ENCODE measurements around the gene TEX35.
A peak's percentile ranks its signal among the peaks of the same experiment; 100 is the strongest.

The TEX35 gene

DNA sequence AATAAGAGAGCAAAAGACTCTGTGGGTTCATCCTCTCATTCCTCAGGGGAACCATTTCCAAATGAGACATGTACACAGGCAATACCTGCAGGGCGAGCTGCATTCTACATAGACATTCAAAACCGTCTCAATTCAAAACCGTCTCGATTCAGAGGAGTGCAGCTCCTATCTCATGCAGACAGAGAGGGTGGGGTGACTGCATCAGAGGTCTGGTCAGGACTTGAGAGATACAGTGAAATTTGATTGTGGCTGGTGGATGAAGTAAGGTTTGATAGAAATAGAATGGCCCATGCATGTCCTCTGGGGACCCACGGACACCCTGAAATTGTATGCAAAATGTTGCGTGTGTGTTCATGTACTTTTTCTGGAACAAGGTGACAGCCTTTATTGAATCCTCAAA is 27.3 kb downstream of the TEX35 start:
- H3K9ac ChIP-seq (ENCODE audit: low read length) = peak overlapping the region; percentile 28
- DNase-seq = no peak
- H2AK5ac ChIP-seq (ENCODE audit: low read length, severe bottlenecking) = no peak overlapping the region
- H3K36me3 ChIP-seq (ENCODE audit: control insufficient read depth in 1 of 2, insufficient read depth in 2 of 2, low read depth in 1 of 2, low read length in 2 of 2) = peaks cover under 1 to 5% of the 10 kb centered on the region in 2 experiments
- no peak overlapping the region for H4K91ac ChIP-seq (ENCODE audit: low read length)
- no peak overlapping the region for H2AFZ ChIP-seq (ENCODE audit: low read depth, low read length)
- H3K4me3 ChIP-seq (ENCODE audit: insufficient read depth in 1 of 2, low read depth in 1 of 2, low read length in 2 of 2) = no peak overlapping the region
- H3K4me2 ChIP-seq (ENCODE audit: low read length, poor library complexity, severe bottlenecking) = no peak overlapping the region
- H3K23ac ChIP-seq (ENCODE audit: low read length in 2 of 2) = no peak overlapping the region
- no peak overlapping the region for H2BK5ac ChIP-seq (ENCODE audit: low read depth, low read length, poor library complexity, severe bottlenecking)
- peak overlapping the region; percentile 44 to 75 for H2BK12ac ChIP-seq (ENCODE audit: low read length in 2 of 2)
- H3K79me1 ChIP-seq (replicated peaks; ENCODE audit: low read length, poor library complexity, severe bottlenecking) = peaks cover 4% of the 10 kb centered on the region
- 83% methylated on average over 6 of the region's 6 CpGs for WGBS
- H3K9me3 ChIP-seq (ENCODE audit: control insufficient read depth, low read length) = no peaks in the 10 kb centered on the region
- no peak overlapping the region for H2BK120ac ChIP-seq (ENCODE audit: low read depth, low read length)
- H3K27me3 ChIP-seq (ENCODE audit: control insufficient read depth in 1 of 2, insufficient read depth in 1 of 2, low read length in 2 of 2) = no peaks in the 10 kb centered on the region
- no peak overlapping the region for H3K18ac ChIP-seq (ENCODE audit: low read depth in 1 of 2, low read length in 2 of 2)
- H3K14ac ChIP-seq (ENCODE audit: low read length in 2 of 2) = peak overlapping the region in 1 of 2 experiments; percentile 37
- peaks cover 44% of the 10 kb centered on the region for H3K4me1 ChIP-seq (ENCODE audit: control insufficient read depth, insufficient read depth, low read depth, low read length)
- no peak overlapping the region for H4K8ac ChIP-seq (ENCODE audit: low read length)
- peak overlapping the region; percentile 29 for H2BK15ac ChIP-seq (ENCODE audit: low read depth, poor library complexity, severe bottlenecking)
- H3K27ac ChIP-seq (ENCODE audit: low read length, poor library complexity, severe bottlenecking) = no peak overlapping the region
- no peak overlapping the region for H3K4ac ChIP-seq (ENCODE audit: low read depth in 1 of 2, low read length in 2 of 2)

DNA sequence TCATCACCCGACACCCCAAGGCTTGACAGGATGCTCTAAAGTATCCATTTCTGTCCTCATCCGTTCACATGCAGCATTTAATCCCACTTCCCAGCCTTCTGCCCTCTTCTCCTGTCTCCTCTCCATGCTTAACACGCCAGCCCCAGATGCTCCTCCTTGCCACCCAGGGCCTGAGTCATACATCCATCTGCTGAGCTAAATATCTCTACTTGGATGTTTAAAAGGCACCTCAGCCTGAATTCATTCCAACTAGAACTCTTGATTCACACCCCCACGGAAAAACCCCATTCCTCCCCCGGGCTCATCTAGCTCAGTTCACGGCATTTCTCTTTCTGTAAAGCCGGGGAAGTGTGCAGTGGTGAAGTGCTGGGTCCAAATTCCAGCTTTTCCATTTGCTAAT is 27.7 kb downstream of the TEX35 start:
- Histone ChIP-seq H2AFZ (ENCODE audit: low read depth, low read length) (no peak overlapping the region), H3K18ac (ENCODE audit: low read depth in 1 of 2, low read length in 2 of 2) (no peak overlapping the region), H2BK12ac (ENCODE audit: low read length in 2 of 2) (no peak overlapping the region), H3K9me3 (ENCODE audit: control insufficient read depth, low read length) (no peaks in the 10 kb centered on the region), H3K27me3 (ENCODE audit: control insufficient read depth in 1 of 2, insufficient read depth in 1 of 2, low read length in 2 of 2) (no peaks in the 10 kb centered on the region), H3K79me1 (replicated peaks; ENCODE audit: low read length, poor library complexity, severe bottlenecking) (peaks cover 8% of the 10 kb centered on the region), H3K27ac (ENCODE audit: low read length, poor library complexity, severe bottlenecking) (no peak overlapping the region), H3K4me1 (ENCODE audit: control insufficient read depth, insufficient read depth, low read depth, low read length) (peaks cover 44% of the 10 kb centered on the region), H2BK120ac (ENCODE audit: low read depth, low read length) (no peak overlapping the region), H2AK5ac (ENCODE audit: low read length, severe bottlenecking) (no peak overlapping the region), H3K4me3 (ENCODE audit: insufficient read depth in 1 of 2, low read depth in 1 of 2, low read length in 2 of 2) (peak overlapping the region in 1 of 2 experiments; percentile 41), H2BK15ac (ENCODE audit: low read depth, poor library complexity, severe bottlenecking) (no peak overlapping the region), H3K23ac (ENCODE audit: low read length in 2 of 2) (no peak overlapping the region), H3K4ac (ENCODE audit: low read depth in 1 of 2, low read length in 2 of 2) (no peak overlapping the region), H3K36me3 (ENCODE audit: control insufficient read depth in 1 of 2, insufficient read depth in 2 of 2, low read depth in 1 of 2, low read length in 2 of 2) (peaks cover 5 to 9% of the 10 kb centered on the region in 2 experiments), H4K8ac (ENCODE audit: low read length) (no peak overlapping the region), H3K9ac (ENCODE audit: low read length) (peak overlapping the region; percentile 48), H4K91ac (ENCODE audit: low read length) (no peak overlapping the region), H3K14ac (ENCODE audit: low read length in 2 of 2) (no peak overlapping the region), H3K4me2 (ENCODE audit: low read length, poor library complexity, severe bottlenecking) (no peak overlapping the region), H2BK5ac (ENCODE audit: low read depth, low read length, poor library complexity, severe bottlenecking) (no peak overlapping the region)
- peak; percentile 85 for DNase-seq
- WGBS = 44% methylated on average over 6 of the region's 7 CpGs

DNA sequence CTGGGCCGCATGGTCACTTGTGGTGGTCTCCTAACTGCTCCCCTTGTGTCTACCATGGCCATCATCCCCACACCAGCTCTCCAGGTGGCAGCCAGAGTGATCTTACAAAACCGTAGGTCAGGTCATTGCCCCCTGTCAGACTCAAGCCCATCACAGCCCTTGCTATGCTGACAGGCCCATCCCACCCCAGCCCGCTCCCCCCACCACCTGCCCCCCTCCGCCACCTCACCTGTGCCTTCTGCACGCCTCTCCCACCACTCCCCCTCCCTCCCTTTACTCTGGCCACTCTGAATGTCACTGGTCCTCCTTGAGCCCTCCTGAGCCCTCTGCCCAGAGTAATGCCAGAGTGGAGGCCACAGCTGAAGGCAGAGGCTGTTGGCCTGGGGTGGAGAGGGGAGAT is 28.5 kb downstream of the TEX35 start:
- no peak overlapping the region for H3K27ac ChIP-seq (ENCODE audit: low read length, poor library complexity, severe bottlenecking)
- H3K23ac ChIP-seq (ENCODE audit: low read length in 2 of 2) = peak overlapping the region in 1 of 2 experiments; percentile 66
- peaks cover 42% of the 10 kb centered on the region for H3K4me1 ChIP-seq (ENCODE audit: control insufficient read depth, insufficient read depth, low read depth, low read length)
- peaks cover 11% of the 10 kb centered on the region for H3K79me1 ChIP-seq (replicated peaks; ENCODE audit: low read length, poor library complexity, severe bottlenecking)
- 92% methylated on average over 2 of the region's 5 CpGs for WGBS
- peak overlapping the region; percentile 83 for H4K8ac ChIP-seq (ENCODE audit: low read length)
- peak overlapping the region; percentile 75 for H4K91ac ChIP-seq (ENCODE audit: low read length)
- no peak overlapping the region for H3K4me2 ChIP-seq (ENCODE audit: low read length, poor library complexity, severe bottlenecking)
- peak overlapping the region in 1 of 2 experiments; percentile 82 for H2BK12ac ChIP-seq (ENCODE audit: low read length in 2 of 2)
- no peak overlapping the region for H3K4ac ChIP-seq (ENCODE audit: low read depth in 1 of 2, low read length in 2 of 2)
- H3K9me3 ChIP-seq (ENCODE audit: control insufficient read depth, low read length) = no peaks in the 10 kb centered on the region
- H3K9ac ChIP-seq (ENCODE audit: low read length) = peak overlapping the region; percentile 85
- H3K18ac ChIP-seq (ENCODE audit: low read depth in 1 of 2, low read length in 2 of 2) = peak overlapping the region; percentile 41 to 71
- peaks cover 5 to 13% of the 10 kb centered on the region in 2 experiments for H3K36me3 ChIP-seq (ENCODE audit: control insufficient read depth in 1 of 2, insufficient read depth in 2 of 2, low read depth in 1 of 2, low read length in 2 of 2)
- H3K27me3 ChIP-seq (ENCODE audit: control insufficient read depth in 1 of 2, insufficient read depth in 1 of 2, low read length in 2 of 2) = no peaks in the 10 kb centered on the region
- peak overlapping the region; percentile 44 for H2BK15ac ChIP-seq (ENCODE audit: low read depth, poor library complexity, severe bottlenecking)
- no peak overlapping the region for H2AFZ ChIP-seq (ENCODE audit: low read depth, low read length)
- H2BK5ac ChIP-seq (ENCODE audit: low read depth, low read length, poor library complexity, severe bottlenecking) = no peak overlapping the region
- H3K4me3 ChIP-seq (ENCODE audit: insufficient read depth in 1 of 2, low read depth in 1 of 2, low read length in 2 of 2) = peak overlapping the region in 1 of 2 experiments; percentile 88
- H2BK120ac ChIP-seq (ENCODE audit: low read depth, low read length) = no peak overlapping the region
- peak overlapping the region; percentile 66 for H2AK5ac ChIP-seq (ENCODE audit: low read length, severe bottlenecking)
- DNase-seq = no peak
- H3K14ac ChIP-seq (ENCODE audit: low read length in 2 of 2) = no peak overlapping the region

DNA sequence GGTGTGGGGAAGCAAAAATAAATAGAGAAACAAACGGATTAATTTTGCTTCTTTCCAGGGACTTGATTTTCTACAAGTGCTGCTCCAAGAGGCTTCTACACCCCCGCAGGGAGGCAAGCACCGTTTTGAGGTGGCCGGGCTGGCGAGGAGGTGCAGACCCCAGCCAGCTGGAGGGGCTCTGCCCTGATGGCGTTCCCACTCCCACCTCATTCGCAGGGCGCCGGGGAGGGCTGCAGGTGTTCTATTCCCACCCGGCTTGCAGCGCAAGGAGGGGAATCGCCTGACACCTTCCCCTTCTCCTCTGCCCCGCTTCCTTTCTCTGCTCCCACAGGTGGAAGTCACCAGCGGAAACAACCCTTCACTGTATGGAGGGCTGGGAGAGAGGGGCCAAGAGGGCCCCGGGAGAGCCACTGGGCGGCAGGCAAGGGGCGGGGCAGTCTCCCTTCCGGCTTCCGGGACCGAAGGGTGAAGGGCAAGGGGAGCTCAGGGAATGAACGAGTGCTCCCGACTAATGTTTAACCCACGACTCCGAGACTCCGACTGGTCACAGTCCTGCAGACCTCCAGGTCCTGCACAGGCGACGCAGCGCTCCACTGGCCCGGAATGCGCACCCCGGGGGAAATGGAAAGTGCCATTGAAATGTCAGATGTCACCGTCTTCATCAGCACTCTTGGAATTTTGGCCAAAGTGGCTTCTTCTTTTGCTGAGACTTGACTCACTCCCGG is 29.1 kb downstream of the TEX35 start:
- peak overlapping the region; percentile 66 for H2AK5ac ChIP-seq (ENCODE audit: low read length, severe bottlenecking)
- H4K91ac ChIP-seq (ENCODE audit: low read length) = peak overlapping the region; percentile 93
- H3K14ac ChIP-seq (ENCODE audit: low read length in 2 of 2) = peak overlapping the region in 1 of 2 experiments; percentile 85
- no peak overlapping the region for H3K23ac ChIP-seq (ENCODE audit: low read length in 2 of 2)
- H3K36me3 ChIP-seq (ENCODE audit: control insufficient read depth in 1 of 2, insufficient read depth in 2 of 2, low read depth in 1 of 2, low read length in 2 of 2) = peaks cover 5 to 16% of the 10 kb centered on the region in 2 experiments
- H3K4ac ChIP-seq (ENCODE audit: low read depth in 1 of 2, low read length in 2 of 2) = peak overlapping the region; percentile 66 to 89
- DNase-seq = no peak
- H2BK5ac ChIP-seq (ENCODE audit: low read depth, low read length, poor library complexity, severe bottlenecking) = no peak overlapping the region
- H4K8ac ChIP-seq (ENCODE audit: low read length) = peak overlapping the region; percentile 99
- H3K27me3 ChIP-seq (ENCODE audit: control insufficient read depth in 1 of 2, insufficient read depth in 1 of 2, low read length in 2 of 2) = no peaks in the 10 kb centered on the region
- H2AFZ ChIP-seq (ENCODE audit: low read depth, low read length) = peak overlapping the region; percentile 96
- H3K79me1 ChIP-seq (replicated peaks; ENCODE audit: low read length, poor library complexity, severe bottlenecking) = peaks cover 12% of the 10 kb centered on the region
- peak overlapping the region; percentile 93 to 95 for H3K18ac ChIP-seq (ENCODE audit: low read depth in 1 of 2, low read length in 2 of 2)
- no peaks in the 10 kb centered on the region for H3K9me3 ChIP-seq (ENCODE audit: control insufficient read depth, low read length)
- peak overlapping the region; percentile 97 for H2BK120ac ChIP-seq (ENCODE audit: low read depth, low read length)
- WGBS = 9% methylated on average over 26 of the region's 33 CpGs
- peaks cover 37% of the 10 kb centered on the region for H3K4me1 ChIP-seq (ENCODE audit: control insufficient read depth, insufficient read depth, low read depth, low read length)
- peak overlapping the region; percentile 74 to 88 for H3K4me3 ChIP-seq (ENCODE audit: insufficient read depth in 1 of 2, low read depth in 1 of 2, low read length in 2 of 2)
- H2BK12ac ChIP-seq (ENCODE audit: low read length in 2 of 2) = peak overlapping the region in 1 of 2 experiments; percentile 70
- peak overlapping the region; percentile 85 for H3K9ac ChIP-seq (ENCODE audit: low read length)
- peak overlapping the region; percentile 89 for H3K4me2 ChIP-seq (ENCODE audit: low read length, poor library complexity, severe bottlenecking)
- H3K27ac ChIP-seq (ENCODE audit: low read length, poor library complexity, severe bottlenecking) = peak overlapping the region; percentile 80
- peak overlapping the region; percentile 90 for H2BK15ac ChIP-seq (ENCODE audit: low read depth, poor library complexity, severe bottlenecking)
